ENCODE measurements around the gene E2F3. TPM values are rescaled to one million over a fixed set of nuclear protein-coding genes. Genes with fewer than 3 reads are reported as not detected.

E2F3 gene
- total RNA-seq, 1 donor from 2014 or later, result 27.4 TPM

DNA sequence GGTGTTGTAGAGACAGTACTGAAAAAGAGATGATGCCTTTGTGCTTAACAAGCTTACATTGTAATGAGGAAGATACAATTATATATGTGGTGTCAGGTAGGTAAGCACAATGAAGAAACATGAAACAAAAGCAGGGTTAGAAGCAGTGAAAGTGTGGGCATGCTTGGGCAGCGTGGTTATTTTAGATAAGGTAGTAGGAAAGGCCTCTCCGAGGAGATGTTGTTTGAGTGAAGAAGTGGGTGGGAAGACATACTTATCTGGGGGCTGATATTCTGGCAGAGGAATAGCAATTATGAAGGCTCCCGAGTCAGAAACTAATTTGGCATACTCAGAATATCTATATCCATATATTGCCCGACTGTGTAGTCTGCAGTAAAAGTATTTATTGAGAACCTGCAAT, 137.2 kb downstream of the E2F3 start:
- no peaks in the 10 kb centered on the region for H3K9me3 Mint-ChIP-seq (ENCODE audit: unreplicated experiment)
- TF ChIP-seq EZH2 (IDR thresholded peaks at IDR 0.05; ENCODE audit: insufficient read depth, low read length), result no peak
- TF ChIP-seq, protein P1, sequence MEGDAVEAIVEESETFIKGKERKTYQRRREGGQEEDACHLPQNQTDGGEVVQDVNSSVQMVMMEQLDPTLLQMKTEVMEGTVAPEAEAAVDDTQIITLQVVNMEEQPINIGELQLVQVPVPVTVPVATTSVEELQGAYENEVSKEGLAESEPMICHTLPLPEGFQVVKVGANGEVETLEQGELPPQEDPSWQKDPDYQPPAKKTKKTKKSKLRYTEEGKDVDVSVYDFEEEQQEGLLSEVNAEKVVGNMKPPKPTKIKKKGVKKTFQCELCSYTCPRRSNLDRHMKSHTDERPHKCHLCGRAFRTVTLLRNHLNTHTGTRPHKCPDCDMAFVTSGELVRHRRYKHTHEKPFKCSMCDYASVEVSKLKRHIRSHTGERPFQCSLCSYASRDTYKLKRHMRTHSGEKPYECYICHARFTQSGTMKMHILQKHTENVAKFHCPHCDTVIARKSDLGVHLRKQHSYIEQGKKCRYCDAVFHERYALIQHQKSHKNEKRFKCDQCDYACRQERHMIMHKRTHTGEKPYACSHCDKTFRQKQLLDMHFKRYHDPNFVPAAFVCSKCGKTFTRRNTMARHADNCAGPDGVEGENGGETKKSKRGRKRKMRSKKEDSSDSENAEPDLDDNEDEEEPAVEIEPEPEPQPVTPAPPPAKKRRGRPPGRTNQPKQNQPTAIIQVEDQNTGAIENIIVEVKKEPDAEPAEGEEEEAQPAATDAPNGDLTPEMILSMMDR (IDR thresholded peaks at IDR 0.05; ENCODE audit: insufficient read depth, low read depth, low read length), result no peak
- H3K27me3 ChIP-seq (ENCODE audit: insufficient read depth, low read length), result no peaks in the 10 kb centered on the region
- H3K4me3 Mint-ChIP-seq (ENCODE audit: unreplicated experiment), result no peak overlapping the region
- peaks cover 4% of the 10 kb centered on the region for H3K36me3 Mint-ChIP-seq (ENCODE audit: low read depth, unreplicated experiment)
- H3K27me3 Mint-ChIP-seq (ENCODE audit: low read depth, unreplicated experiment), result no peaks in the 10 kb centered on the region
- H3K4me2 ChIP-seq (ENCODE audit: low read length), result no peak overlapping the region
- H3K79me2 ChIP-seq (ENCODE audit: insufficient read depth, low read length), result peaks cover 54% of the 10 kb centered on the region
- H2AFZ ChIP-seq (ENCODE audit: low read depth, low read length), result no peak overlapping the region
- H4K20me1 ChIP-seq (ENCODE audit: insufficient read depth, low read length), result peaks cover 21% of the 10 kb centered on the region
- H3K4me1 ChIP-seq (ENCODE audit: insufficient read depth, low read length), result peaks cover 12% of the 10 kb centered on the region
- no peak for DNase-seq (ENCODE audit: low read depth)
- no peaks in the 10 kb centered on the region for H3K9me3 ChIP-seq (ENCODE audit: insufficient read depth, low read depth, low read length)
- no peak overlapping the region for H3K9ac ChIP-seq (ENCODE audit: low read length)
- peaks cover 2% of the 10 kb centered on the region for H3K36me3 ChIP-seq (ENCODE audit: insufficient read depth, low read length)
- H3K27ac ChIP-seq (ENCODE audit: low read depth, low read length), result no peak overlapping the region
- FAIRE-seq, result no peak
- no peak overlapping the region for H3K27ac Mint-ChIP-seq (ENCODE audit: unreplicated experiment)
- H3K4me3 ChIP-seq (ENCODE audit: insufficient read depth, low read depth, low read length), result no peak overlapping the region
- peaks cover 20% of the 10 kb centered on the region for H3K4me1 Mint-ChIP-seq (ENCODE audit: low read depth, unreplicated experiment)

DNA sequence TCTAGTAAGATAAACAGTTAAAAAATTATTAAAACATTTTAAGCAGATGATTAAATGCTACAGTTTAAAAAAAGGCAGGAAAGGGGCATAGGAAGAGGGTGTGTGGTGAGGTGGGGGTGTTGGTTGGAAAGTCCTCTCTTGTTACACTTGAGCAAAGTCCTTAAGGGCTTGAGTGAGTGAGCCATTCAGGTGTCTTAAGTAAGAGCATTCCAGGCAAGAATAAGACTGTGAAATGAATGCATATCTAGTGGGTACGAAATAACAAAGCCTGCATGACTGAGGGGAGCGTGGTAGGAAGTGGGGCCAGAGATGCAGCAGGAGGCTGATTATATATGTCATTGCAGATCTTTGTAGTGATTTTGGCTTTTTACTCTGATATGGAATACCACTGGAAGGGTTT, 137.7 kb downstream of the E2F3 start:
- Histone ChIP-seq H3K79me2 (ENCODE audit: insufficient read depth, low read length) (peaks cover 55% of the 10 kb centered on the region), H3K9ac (ENCODE audit: low read length) (no peak overlapping the region), H3K4me1 (ENCODE audit: insufficient read depth, low read length) (peaks cover 11% of the 10 kb centered on the region), H3K4me2 (ENCODE audit: low read length) (no peak overlapping the region), H3K27me3 (ENCODE audit: insufficient read depth, low read length) (no peaks in the 10 kb centered on the region), H3K27ac (ENCODE audit: low read depth, low read length) (no peak overlapping the region), H2AFZ (ENCODE audit: low read depth, low read length) (no peak overlapping the region), H3K36me3 (ENCODE audit: insufficient read depth, low read length) (peaks cover 2% of the 10 kb centered on the region), H3K4me3 (ENCODE audit: insufficient read depth, low read depth, low read length) (no peak overlapping the region), H3K9me3 (ENCODE audit: insufficient read depth, low read depth, low read length) (no peaks in the 10 kb centered on the region), H4K20me1 (ENCODE audit: insufficient read depth, low read length) (peaks cover 21% of the 10 kb centered on the region)
- H3K9me3 Mint-ChIP-seq (ENCODE audit: unreplicated experiment), result no peaks in the 10 kb centered on the region
- peaks cover 20% of the 10 kb centered on the region for H3K4me1 Mint-ChIP-seq (ENCODE audit: low read depth, unreplicated experiment)
- no peak overlapping the region for H3K27ac Mint-ChIP-seq (ENCODE audit: unreplicated experiment)
- FAIRE-seq (no peak), DNase-seq (ENCODE audit: low read depth) (no peak)
- H3K4me3 Mint-ChIP-seq (ENCODE audit: unreplicated experiment), result no peak overlapping the region
- H3K36me3 Mint-ChIP-seq (ENCODE audit: low read depth, unreplicated experiment), result peaks cover 4% of the 10 kb centered on the region
- H3K27me3 Mint-ChIP-seq (ENCODE audit: low read depth, unreplicated experiment), result no peaks in the 10 kb centered on the region
- no peak for TF ChIP-seq EZH2 (IDR thresholded peaks at IDR 0.05; ENCODE audit: insufficient read depth, low read length)
- TF ChIP-seq, protein P1 (IDR thresholded peaks at IDR 0.05; ENCODE audit: insufficient read depth, low read depth, low read length), result no peak

DNA sequence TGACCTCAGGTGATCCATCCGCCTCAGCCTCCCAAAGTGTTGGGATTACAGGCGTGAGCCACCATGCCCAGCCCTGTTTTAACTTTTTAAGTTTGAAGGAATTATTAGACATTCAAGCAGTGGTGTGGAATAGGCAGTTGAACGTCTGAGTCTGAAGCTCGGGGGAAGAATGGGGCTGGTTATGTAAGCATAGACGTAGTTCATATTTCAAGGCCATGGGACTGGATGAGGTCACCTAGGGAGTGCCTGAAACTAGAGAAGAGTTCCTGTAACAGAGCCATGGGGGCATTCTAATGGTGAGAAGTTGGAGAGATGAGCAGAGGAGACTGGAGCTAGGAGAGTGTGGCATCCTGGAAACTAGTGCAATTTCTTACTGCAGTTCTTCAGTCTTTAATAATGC, 139.0 kb downstream of the E2F3 start:
- DNase-seq (ENCODE audit: low read depth), result no peak
- Histone ChIP-seq H3K4me1 (ENCODE audit: insufficient read depth, low read length) (peaks cover 6% of the 10 kb centered on the region), H3K36me3 (ENCODE audit: insufficient read depth, low read length) (peaks cover 2% of the 10 kb centered on the region), H3K4me2 (ENCODE audit: low read length) (no peak overlapping the region), H3K27ac (ENCODE audit: low read depth, low read length) (no peak overlapping the region), H3K27me3 (ENCODE audit: insufficient read depth, low read length) (no peaks in the 10 kb centered on the region), H3K4me3 (ENCODE audit: insufficient read depth, low read depth, low read length) (no peak overlapping the region), H3K79me2 (ENCODE audit: insufficient read depth, low read length) (peaks cover 46% of the 10 kb centered on the region), H3K9ac (ENCODE audit: low read length) (no peak overlapping the region), H2AFZ (ENCODE audit: low read depth, low read length) (no peak overlapping the region), H4K20me1 (ENCODE audit: insufficient read depth, low read length) (peaks cover 24% of the 10 kb centered on the region), H3K9me3 (ENCODE audit: insufficient read depth, low read depth, low read length) (no peaks in the 10 kb centered on the region)
- Mint-ChIP-seq H3K4me3 (ENCODE audit: unreplicated experiment) (no peak overlapping the region), H3K27me3 (ENCODE audit: low read depth, unreplicated experiment) (no peaks in the 10 kb centered on the region), H3K4me1 (ENCODE audit: low read depth, unreplicated experiment) (peaks cover 16% of the 10 kb centered on the region), H3K36me3 (ENCODE audit: low read depth, unreplicated experiment) (peaks cover 6% of the 10 kb centered on the region), H3K9me3 (ENCODE audit: unreplicated experiment) (no peaks in the 10 kb centered on the region), H3K27ac (ENCODE audit: unreplicated experiment) (no peak overlapping the region)
- no peak for FAIRE-seq
- TF ChIP-seq EZH2 (IDR thresholded peaks at IDR 0.05; ENCODE audit: insufficient read depth, low read length), result no peak
- TF ChIP-seq, protein P1 (IDR thresholded peaks at IDR 0.05; ENCODE audit: insufficient read depth, low read depth, low read length), result no peak

Data from astrocyte (in vitro differentiated cells and primary cell).